Cortex of kidney (tissue), 1 donor: Measurements from ENCODE around the gene HNRNPR.
A peak's percentile ranks its signal among the peaks of the same experiment; 100 is the strongest.
"Not testable (repeated sequence)": the region's sequence is repeated elsewhere in the genome, so short reads cannot be mapped to it uniquely, and the experiment has no call there.

ENCODE experiments used
- DNase-seq: peaks from one replicate; lab custom pipeline; 2025; lab: John Stamatoyannopoulos, UW

The HNRNPR gene

DNA sequence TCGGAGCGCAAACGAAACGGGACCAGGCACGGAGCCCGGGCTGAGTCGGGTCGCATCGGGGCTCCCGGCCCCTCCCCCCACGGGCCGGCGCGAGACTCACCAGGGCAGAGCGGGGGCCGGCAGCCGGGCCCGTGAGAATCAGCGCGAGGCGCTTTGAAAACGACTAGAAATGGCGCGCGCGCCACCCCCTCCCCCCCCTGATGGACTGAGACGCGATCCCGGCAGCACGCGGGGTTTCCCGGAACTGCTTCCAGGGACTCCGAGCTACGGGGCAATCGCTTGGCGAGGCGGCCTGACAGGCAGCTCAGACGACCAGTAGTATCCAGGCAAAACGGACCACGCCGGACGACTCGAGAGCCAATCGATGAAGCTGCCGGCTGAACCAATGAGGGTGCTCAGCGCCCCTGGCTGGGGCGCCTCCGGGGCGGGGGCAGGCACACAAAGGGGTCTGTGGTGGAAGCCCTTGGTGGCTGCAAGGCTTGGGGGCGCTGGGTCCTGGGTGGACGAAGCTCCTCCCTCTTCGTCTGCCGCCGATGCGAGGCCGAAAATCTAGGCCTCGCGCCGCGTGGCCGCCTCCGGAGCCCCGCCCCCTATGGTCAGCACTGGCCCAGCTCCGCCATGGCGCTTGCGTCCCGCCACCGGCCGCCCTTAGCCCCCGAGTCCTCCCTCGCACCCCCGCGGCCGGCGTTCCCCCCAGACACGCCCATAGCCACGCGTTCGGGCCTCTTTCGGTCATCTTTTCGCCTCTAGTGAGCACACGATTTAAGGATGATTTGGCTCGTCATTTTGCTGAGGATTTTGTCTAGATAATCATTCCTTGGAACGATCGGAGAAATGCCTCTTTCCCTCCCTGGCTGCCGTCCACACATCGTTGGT lies at the start of gene HNRNPR:
Gene HNRNPR, minus strand, starts transcription at position 174 of the 876 bp plus-strand sequence. CDS start 3,276 bp downstream, outside the sequence.
- peak; percentile 71 for DNase-seq

DNA sequence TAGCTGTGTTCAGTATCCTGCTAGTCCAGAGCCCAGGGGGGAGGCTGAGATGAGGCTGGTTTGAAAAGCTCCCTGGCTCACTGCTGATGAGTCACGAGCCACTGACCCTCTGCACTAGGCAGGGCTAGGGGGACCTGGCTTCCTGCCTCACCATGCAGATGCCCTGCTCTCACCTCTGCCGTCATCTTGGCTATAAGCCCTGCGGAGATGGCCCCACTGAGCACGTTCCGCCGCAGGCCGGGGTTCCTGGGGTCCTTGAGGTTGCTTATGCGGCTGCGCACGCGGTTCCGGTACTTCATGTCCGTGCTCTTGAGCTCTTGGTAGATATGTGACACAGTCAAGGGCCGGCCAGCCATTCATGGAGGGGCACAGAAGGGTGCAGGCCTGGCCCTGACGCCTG lies 49.6 kb upstream of the HNRNPR start:
- no peak for DNase-seq

DNA sequence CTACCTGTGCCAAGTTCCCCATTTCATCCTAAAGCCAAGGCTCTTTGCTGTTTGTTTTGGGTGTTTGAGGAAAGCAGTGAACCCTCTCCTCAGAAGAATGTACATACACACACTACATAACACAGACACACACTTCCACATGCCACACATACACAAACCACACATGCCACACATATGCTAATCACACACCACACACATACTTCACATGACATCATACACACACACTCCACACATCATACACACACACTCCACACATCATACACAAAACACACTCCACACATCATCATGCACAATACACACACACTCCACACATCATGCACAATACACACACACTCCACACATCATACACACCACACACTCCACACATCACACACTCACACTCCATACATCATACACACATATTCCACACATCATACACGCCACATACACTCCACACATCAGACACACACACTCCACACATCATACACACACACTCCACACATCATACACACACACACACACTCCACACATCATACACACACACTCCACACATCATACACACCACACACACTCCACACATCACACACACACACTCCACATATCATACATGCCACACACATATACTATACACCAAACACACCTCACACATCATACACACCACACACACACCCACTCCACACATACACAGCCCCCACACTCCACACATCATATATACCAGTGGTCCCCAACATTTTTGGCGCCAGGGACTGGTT lies 48.2 kb upstream of the HNRNPR start:
- no peak for DNase-seq

DNA sequence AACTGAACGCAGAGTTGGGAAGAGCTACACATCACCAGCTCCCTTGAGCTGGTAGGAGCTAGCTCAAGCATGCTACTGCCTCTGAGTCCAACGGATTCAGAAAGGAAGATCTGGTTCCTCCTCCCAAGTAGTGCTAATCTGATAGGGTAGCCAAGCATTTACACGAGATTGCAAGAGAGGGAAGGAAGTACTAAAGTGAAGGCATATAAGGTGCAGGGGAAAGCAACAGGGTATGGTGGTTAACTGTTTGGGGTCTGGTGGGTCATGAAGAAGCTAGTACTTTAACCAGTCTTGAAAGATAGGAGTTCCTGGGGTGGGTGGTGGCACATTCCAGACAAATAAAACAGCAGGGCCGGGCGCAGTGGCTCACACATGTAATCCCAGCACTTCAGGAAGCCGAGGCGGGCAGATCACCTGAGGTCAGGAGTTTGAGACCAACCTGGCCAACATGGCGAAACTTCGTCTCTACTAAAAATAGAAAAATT lies 45.8 kb upstream of the HNRNPR start:
- DNase-seq = no peak

DNA sequence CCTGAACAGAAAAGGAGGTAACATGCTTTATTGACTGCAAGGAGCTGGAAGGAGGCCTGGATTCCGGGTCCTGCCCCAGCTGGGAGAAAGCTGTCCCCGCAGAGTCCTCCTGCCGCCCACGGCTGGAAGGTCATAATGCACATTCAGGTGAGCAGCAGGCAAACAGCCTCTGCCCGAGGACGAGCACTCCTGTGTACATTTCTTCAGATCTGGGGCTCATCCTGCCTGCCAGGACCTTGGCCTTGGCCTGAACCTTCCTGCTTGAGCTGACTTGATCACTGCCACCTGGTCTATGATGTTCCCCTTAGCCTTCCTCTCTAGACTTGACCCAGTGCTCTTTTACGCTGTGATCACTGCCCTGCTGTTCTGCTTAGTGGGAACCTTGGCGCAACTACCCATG lies 43.4 kb upstream of the HNRNPR start:
- no peak for DNase-seq

DNA sequence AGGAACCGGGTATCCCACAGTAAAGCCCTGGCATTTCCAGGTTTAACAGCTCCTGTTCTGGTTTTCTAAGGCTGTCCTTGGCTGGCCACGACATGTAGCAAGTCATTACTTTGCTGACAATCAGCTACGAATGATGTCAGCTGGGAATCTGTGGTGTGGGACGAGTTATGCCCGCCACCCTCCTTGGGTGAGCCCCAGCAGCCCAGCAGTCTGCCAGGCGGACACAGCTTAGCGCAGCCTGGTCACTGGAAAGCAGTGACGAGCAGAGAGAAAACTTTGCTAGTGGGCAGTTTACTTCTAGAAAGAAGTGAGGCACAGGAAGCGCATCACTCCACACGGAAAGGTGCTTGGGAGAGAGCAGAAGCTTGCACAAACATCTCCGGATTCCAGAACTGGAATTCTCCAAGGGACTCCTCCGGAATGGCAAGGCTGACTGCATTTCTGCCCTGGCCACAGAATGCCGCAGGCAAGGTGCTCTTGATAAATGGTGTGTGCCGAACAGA lies 41.1 kb upstream of the HNRNPR start:
- DNase-seq = no peak

DNA sequence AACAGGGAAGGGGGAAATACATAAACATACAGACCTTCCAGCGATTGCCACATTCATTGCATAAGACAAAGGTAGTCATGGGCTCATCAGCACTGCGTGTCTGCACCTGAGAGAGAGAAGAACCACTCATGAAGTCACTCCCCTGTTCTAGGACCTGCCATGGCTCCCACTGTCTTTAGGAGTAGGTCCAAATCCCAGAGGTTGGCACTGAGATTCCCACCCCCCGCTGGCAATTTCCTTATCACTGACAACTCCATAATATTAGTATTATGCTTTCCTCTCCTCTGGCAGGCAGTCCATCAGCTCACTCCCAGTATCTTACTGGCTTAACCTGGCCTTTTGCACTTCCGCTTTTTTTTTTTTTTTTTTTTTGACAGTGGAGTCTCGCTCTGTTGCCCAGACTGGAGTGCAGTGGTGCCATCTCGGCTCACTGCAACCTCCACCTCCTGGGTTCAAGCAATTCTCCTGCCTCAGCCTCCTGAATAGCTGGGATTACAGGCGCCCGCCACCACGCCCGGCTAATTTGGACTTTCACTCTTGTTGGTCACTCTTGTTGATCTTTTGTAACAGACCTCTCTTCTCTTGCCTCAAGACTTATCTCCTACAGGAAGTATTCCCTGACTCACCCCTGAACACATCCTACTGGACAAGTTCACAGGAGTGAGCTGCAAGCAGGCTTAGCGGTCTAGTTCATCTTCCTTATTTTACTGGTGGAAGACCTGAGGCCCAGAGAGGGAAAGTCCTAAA lies 40.4 kb upstream of the HNRNPR start:
- no peak for DNase-seq

DNA sequence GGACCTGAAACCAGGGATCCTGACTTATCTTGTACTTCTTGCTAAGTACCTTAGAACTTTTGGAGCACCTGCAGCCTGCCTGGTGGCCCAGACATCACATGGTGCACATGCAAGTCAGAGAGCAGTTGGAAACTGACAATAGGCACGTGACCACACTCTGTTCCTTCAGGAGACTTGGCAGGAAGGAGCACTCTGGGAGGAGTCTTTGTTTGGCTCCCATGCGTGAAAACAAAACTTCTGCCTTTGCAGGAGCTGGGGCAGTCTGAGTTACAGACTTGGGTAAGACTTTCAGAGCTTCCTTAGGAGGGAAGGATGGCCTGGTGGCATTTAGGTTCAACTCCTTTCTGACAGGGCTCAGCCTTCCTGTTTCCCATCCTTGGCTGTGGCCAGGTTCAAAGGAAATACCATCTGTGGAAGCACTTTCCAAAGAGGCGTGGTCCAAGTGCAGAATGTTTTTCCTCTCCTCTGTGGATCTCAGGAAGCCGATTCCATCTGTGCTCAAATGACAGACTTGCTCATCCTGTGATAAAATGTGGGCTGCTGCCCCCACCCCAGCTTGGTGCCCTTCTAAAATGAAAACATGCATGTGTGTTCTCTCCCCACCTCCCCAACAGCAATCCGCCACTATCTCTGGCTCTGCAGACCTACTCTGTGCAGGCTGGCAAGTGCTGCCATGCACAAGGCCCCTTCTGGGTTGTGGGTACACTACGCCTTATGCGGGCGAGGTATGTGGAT lies 39.7 kb upstream of the HNRNPR start:
- no peak for DNase-seq

DNA sequence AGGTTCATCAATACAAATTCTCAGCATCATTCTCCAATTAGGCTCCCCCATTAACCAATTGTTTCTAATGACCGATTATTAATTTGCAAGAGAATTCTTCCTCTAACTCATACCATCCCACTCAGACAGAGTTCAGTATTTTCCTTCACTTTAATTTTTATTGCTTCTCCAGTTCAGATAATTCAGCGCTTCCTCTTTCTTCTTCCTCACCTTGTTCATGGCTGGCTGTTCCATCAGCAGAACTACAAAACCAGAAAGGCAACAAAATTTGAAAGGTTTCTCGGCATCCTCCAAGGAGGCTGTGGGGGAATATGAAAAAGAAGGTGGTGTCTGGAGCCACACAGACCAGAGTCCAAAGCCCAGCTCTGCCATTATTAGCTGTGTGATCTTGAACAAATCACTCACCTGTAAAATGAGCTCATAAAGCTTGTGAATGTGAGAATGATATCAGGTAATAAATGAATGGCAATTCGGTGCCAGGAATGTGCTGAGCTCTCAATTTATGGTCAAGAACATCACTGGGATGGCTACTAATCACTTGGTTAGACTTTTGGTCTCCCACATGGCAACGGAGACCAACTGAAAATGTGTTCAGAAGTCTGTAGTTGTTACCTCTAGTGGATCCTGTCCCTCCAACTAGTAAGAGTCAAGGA lies 37.3 kb upstream of the HNRNPR start:
- no peak for DNase-seq

DNA sequence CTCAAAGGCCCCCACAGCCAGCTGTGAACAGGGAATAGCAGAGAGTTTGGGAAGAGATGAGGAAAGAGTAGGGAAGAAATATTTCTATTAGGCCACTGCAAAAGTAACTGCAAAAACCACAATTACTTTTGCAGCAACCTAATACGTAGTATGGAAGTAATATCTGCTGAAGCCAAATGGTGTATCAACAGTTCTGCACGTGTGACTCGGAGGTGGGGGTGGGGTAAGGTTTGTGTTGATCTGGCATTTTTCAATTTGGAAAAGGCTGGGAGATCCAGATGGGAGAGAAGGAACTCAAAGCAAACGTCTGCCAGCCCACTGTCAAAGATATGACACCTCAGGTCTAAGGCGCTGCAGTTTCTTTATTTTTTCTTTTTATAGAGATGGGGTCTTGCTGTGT lies 36.6 kb upstream of the HNRNPR start:
- DNase-seq = no peak

DNA sequence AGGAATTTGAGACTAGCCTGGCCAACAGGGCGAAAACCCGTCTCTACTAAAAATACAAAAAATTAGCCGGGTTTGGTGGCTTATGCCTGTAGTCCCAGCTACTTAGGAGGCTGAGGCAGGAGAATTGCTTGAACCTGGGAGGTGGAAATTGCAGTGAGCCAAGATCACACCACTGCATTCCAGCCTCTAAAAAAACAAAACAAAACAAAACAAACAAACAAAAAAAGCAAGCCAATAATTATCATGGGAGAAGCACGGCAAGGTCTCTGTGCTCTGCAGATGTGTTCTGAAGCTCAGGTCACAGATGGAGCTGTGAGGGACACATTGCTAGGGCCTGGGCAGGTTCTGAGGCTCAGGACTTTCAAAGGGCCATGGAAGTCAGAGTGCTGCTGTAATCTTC lies 36.2 kb upstream of the HNRNPR start:
- not testable (repeated sequence) for DNase-seq

DNA sequence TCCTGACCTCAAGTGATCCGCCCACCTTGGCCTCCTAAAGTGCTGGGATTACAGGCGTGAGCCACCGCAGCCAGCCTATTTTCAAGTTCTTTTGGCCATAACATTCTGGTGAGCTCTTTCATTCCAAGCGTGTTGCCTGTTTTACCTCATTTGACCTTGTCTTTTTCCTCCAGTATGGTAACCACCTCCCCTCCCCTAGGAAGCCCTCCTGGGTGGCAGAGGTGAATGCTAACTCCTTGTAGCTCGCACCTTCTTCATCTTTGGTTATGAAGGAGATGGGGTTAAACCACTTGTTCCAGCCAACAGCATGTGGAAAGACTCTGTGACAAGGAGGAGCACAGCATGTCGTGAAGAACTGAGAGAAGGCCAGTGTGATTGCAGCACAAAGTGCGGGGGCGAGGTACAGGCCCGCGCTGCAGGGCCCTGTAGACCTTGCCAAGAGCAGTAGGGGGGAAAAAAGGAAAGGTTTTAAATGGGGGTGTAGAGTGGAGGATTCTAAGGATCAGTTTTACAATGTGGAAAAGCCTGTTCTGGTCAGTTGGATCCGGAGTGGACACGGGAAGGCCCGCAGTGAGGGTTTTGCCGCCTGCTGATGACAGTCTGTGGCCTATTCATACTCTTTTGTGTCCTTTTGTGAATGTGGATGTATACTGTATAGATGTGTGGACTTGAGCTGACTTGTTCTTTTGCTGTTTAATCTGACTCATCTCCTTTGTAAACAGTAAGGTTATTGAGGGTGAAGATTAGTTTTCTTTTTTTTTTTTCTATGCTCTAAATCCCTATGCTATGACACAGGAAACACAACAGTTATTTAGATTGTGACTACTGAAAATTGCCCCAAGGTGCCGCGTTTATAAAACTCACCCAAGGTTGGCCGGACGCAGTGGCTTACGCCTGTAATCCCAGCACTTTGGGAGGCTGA lies 33.1 kb upstream of the HNRNPR start:
- DNase-seq = no peak

DNA sequence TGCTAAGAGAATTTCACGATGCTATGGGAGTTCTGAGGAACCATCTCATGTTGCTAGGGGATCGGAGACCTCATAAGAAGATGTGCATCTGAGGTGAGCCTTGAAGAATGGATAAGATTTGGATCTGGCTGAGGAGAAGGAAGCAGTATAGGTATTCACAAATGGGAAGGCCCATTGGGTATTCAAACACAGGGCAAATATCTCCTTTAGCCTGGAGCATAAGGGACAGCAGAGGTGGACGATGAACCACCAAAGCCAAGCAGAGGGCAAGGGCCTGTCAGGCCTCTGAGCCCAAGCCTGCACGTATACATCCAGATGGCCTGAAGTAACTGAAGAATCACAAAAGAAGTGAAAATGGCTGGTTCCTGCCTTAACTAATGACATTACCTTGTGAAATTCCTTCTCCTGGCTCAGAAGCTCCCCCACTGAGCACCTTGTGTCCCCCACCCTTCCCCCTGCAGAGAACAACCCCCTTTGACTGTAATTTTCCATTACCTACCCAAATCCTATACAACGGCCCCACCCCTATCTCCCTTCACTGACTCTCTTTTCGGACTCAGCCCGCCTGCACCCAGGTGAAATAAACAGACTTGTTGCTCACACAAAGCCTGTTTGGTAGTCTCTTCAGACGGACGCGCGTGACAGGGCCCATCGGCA lies 30.1 kb upstream of the HNRNPR start:
- DNase-seq = not testable (repeated sequence)

DNA sequence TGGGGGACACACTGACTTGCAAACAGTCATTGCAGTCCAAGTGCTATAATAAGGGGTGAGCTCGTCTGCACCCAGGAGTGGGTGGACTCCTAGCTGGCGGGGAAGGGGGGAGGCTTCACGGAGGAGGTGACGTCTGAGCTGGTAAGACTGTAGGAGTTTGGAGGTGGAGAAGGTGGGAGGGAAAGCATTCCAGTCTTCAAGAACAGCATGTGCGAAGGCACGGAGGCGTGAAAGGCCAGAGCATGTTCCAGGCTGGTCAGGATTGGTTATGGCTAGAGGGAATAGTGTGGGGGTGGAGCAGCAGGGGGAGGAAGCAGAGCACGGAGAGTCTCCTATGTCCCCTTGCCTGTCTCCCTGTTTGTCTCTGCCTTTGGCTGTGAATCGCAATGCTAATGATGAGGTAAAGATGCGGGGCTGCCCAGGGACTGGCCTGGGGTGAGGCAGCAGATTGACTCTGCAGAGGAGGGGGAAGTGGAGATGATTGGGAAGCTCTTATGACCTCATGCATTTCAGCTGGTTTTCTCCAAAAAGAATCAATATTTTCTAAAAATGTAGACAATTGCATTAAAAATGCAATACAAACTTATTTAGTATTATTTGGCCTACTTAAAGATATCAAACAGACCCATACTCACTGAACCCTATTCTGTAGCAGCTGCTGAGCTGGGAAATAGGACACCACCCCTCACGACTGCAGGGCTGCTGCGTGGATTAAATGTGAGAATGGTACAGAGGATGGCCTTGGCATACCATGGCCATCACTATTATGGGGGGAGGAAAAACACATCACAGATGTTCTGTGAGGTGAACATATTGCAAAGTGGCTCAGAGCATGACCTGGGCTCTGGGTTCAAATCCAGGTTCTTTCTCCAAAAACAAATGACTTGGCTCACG lies 28.1 kb upstream of the HNRNPR start:
- no peak for DNase-seq

DNA sequence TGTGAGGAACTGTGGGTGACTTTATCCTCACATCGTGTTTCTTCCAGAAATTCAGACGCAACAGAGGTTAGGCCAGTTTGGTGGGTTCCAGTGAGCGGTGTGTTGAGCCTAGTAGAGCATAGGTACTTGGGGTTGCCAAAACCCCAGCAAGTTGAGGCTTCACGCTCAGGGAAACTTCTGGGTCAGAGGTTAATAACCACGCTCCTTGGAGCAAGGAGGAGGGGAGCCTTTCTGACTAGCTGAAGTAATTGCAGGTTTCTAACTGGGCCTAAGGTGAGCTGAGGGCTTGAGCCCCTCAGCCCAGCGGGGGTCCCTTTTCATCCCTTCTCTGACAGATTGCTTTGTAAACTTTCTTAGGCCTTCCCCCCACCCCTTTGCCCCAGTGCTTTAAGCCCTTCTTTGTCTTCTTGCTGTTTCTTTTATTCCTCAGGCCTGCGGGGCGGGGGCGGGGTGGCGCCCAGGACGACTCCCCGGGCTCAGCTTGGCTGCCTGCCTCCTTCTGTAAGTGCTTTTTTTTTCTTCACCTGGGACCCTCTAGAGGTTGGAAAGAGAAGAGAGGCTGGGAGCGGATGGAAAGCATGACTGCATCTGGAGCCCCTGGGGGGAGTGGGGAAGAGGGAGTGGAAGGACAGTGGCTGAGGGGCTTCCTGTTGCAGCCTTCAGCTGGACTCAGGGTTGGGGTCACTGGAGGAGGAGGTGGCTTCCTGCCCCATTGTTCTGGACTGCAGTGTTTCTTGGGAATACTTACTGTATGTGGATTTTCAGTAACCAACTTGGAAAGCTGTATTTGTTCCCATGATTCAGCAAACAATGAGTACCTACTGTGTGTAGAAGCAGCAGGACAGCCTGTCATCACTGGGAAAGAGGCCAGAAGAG lies 26.9 kb upstream of the HNRNPR start:
- DNase-seq = no peak

DNA sequence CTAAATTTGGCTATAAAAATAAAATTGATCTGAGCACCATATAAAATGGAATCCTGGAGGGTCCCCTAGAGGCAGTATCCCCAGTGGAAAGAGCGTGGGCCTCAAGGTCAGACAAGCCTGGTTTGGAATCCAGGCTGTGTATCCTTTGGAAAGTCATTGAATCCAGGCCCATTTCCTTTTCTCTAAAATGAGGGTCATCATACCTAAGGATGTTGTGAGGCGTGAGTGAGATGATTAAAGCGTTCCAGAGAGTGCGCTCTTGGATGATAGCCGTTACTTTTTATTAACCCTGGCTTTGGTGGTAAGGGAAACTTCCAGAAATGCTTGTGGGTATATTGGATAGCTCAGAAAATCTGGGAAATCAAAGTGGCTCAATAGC lies 26.2 kb upstream of the HNRNPR start:
- DNase-seq = no peak

DNA sequence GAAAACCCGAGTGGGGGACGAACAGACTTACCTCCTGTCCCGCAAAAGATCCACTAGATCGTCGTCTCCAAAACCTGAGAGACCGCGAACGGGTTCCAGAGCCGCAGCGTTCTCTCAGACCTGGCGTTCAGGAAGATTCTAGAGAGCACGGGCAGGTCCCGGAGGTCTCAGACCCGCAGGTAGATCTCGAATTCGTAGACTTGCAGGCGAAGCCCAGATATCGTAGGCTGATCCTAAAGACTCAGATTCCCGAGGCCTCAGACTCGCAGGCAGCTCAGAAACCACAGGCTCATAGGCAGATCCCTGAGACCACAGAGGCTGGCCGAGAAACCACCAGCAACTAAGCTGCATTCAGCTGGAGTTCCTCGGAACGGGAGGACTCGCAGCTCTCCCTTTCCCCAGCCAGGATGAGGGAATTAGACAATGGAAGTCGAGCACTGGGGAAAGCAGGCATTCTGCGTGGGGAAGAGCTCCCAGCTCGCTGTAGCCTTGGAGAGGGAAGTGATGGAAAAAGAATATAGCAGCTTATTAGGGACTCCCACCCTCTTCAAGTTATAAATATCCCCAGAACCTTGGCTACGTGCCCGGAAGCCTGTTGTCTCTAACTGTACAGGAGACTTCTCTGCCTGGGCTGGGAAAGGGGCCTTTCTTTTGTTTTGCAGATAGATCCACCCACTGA lies 25.4 kb upstream of the HNRNPR start, which contains the start of gene ZNF436:
Gene ZNF436, minus strand, starts transcription at position 502 of the 679 bp plus-strand sequence. CDS start 1,831 bp downstream, outside the sequence.
- no peak for DNase-seq
